Tibial nerve (tissue), 4 donors: Measurements from ENCODE around the gene B9D1. TPM values are rescaled to one million over a fixed set of nuclear protein-coding genes. Genes with fewer than 3 reads are reported as not detected.
A peak's percentile ranks its signal among the peaks of the same experiment; 100 is the strongest.

Experiments used
- DNase-seq, 2 donors: peaks; one replicate each; pipeline ENCODE4 v3.0.0-alpha.2; 2019; ENCODE audit warnings: low spot score in 2 of 2
- H3K27ac ChIP-seq, 4 donors: fragments of 200-600 bp; sonication (generic) in 3 of 4; one replicate each; pipeline ENCODE4 v1.5.1; 2017 to 2019; ENCODE audit warnings: mild to moderate bottlenecking in 1 of 4
- H3K27me3 ChIP-seq, 2 donors: fragments of 200-600 bp; sonication (generic) in 1 of 2; one replicate each; pipeline versions ENCODE4 v1.5.1 to v1.6.0; 2017 to 2019
- H3K36me3 ChIP-seq, 3 donors: fragments of 200-600 bp; sonication (generic); one replicate each; pipeline ENCODE4 v1.5.1; 2018 to 2019
- H3K4me1 ChIP-seq, 4 donors: fragments of 200-600 bp; sonication (generic) in 3 of 4; one replicate each; pipeline ENCODE4 v1.5.1; 2017 to 2019
- H3K4me3 ChIP-seq, 4 donors: fragments of 200-600 bp; sonication (generic) in 3 of 4; one replicate each; pipeline ENCODE4 v1.5.1; 2017 to 2019; ENCODE audit warnings: mild to moderate bottlenecking in 1 of 4, moderate library complexity in 1 of 4
- H3K9me3 ChIP-seq, 4 donors: fragments of 200-600 bp; sonication (generic) in 3 of 4; one replicate each; pipeline ENCODE4 v1.5.1; 2017 to 2019
- CTCF ChIP-seq, 5 experiments: fragments of 200-600 bp in 3 of 5; fragments of 450-650 bp in 2 of 5; sonication (generic) in 3 of 5; IDR thresholded peaks; one replicate each; pipeline ENCODE4 v1.5.1; 2016 to 2019; ENCODE audit warnings: antibody characterized with exemption in 5 of 5, mild to moderate bottlenecking in 3 of 5, moderate library complexity in 2 of 5
- EP300 ChIP-seq, 2 donors: sonication (generic); formaldehyde crosslinking; IDR thresholded peaks; one replicate each; pipeline ENCODE4 v1.6.1; 2017; ENCODE audit warnings: antibody characterized with exemption in 2 of 2, mild to moderate bottlenecking in 1 of 2
- POLR2A ChIP-seq, 2 donors: fragments of 450-650 bp; IDR thresholded peaks; one replicate each; pipeline ENCODE4 v1.6.1; 2017; ENCODE audit warnings: antibody characterized with exemption in 2 of 2, mild to moderate bottlenecking in 2 of 2, moderate library complexity in 2 of 2
- WGBS, 2 donors: methylation state at CpG; one replicate each; pipeline ENCODE4 v1.1.5; 2018; 5-methylcytosine and 5-hydroxymethylcytosine counted together
- total RNA-seq, 4 donors: library from RNA; depleted of rRNA; stranded (reverse); fragments of >200 nt; gene quantifications; one replicate each; pipeline ENCODE4 v1.1.0, GENCODE V29; 2016

The B9D1 gene
- total RNA-seq, 4 donors from 2014 or later: 21.6 to 65.4 (median 43.4) TPM

GRCh38 chr17:19381741-19382444 is 19.4 kb upstream of the B9D1 start:
- peak overlapping the region in 3 of 4 donors; percentile 6 to 94 (median 33) for H3K27ac ChIP-seq
- no peak for DNase-seq
- H3K4me3 ChIP-seq: no peak overlapping the region
- peaks cover 0 to 82% (median 41%) of the 10 kb centered on the region in 4 donors for H3K4me1 ChIP-seq
- H3K36me3 ChIP-seq: peaks cover 2 to 53% (median 30%) of the 10 kb centered on the region in 3 donors
- no peaks in the 10 kb centered on the region for H3K9me3 ChIP-seq
- TF ChIP-seq POLR2A (IDR thresholded peaks at IDR 0.05) (no peak), EP300 (IDR thresholded peaks at IDR 0.05) (no peak), CTCF (IDR thresholded peaks at IDR 0.05) (no peak)
- H3K27me3 ChIP-seq: no peaks in the 10 kb centered on the region
- 88% methylated on average over 29 to 31 of the region's 31 CpGs for WGBS, 2 donors

- Histone ChIP-seq H3K27ac (peak overlapping the region in 2 of 4 donors; percentile 33 to 94), H3K36me3 (peaks cover 2 to 53% (median 30%) of the 10 kb centered on the region in 3 donors), H3K27me3 (no peaks in the 10 kb centered on the region), H3K4me3 (no peak overlapping the region), H3K9me3 (no peaks in the 10 kb centered on the region), H3K4me1 (peaks cover 0 to 80% (median 38%) of the 10 kb centered on the region in 4 donors)
- TF ChIP-seq CTCF (IDR thresholded peaks at IDR 0.05): no peak
- TF ChIP-seq POLR2A (IDR thresholded peaks at IDR 0.05): no peak
- no peak for TF ChIP-seq EP300 (IDR thresholded peaks at IDR 0.05)
- DNase-seq: no peak
- 80 to 92% methylated on average over 7 of the region's 7 CpGs for WGBS, 2 donors
These were observed 18.8 kb upstream of the B9D1 start for GRCh38 chr17:19381361-19381740.

- Histone ChIP-seq H3K4me1 (peaks cover 0 to 76% (median 32%) of the 10 kb centered on the region in 4 donors), H3K36me3 (peaks cover 2 to 53% (median 30%) of the 10 kb centered on the region in 3 donors), H3K4me3 (no peak overlapping the region), H3K9me3 (no peaks in the 10 kb centered on the region), H3K27ac (peak overlapping the region in 1 of 4 donors; percentile 99), H3K27me3 (no peaks in the 10 kb centered on the region)
- 90 to 91% methylated on average over 21 to 26 of the region's 29 CpGs for WGBS, 2 donors
- TF ChIP-seq POLR2A (IDR thresholded peaks at IDR 0.05): no peak
- no peak for TF ChIP-seq CTCF (IDR thresholded peaks at IDR 0.05)
- TF ChIP-seq EP300 (IDR thresholded peaks at IDR 0.05): no peak
- DNase-seq: no peak
These were observed 18.2 kb upstream of the B9D1 start for GRCh38 chr17:19380481-19381301.

DNA sequence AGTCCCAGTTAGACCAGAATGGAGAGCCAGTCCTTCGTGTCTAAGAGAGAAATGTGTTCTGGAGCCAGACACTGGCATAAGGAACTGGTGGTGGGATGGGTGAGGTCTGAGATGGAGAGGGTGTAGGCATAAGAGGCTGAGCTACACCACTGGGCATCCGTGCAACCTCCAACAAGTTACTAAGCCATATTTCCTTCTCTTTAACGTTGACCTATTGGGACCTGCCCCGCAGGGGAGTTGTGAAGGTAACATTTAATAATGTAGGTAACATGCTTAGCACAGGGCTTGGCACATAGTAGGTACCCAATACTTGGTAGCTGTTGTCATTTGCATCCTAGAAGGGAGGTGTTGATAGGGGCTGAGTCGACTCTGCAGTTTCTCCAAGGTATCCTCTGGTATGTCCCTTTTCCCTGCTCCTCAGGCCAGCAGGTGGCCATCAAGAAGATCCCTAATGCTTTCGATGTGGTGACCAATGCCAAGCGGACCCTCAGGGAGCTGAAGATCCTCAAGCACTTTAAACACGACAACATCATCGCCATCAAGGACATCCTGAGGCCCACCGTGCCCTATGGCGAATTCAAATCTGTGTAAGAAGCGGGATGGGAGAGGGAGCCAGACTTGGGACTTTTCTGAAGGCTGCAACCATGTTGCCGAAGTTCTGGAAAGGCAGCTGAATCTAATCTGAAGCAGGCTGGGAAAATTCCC is 17.0 kb upstream of the B9D1 start:
- no peaks in the 10 kb centered on the region for H3K9me3 ChIP-seq
- H3K36me3 ChIP-seq: peaks cover 2 to 55% (median 30%) of the 10 kb centered on the region in 3 donors
- H3K27ac ChIP-seq: peak overlapping the region; percentile 92 to 99 (median 94)
- TF ChIP-seq CTCF (IDR thresholded peaks at IDR 0.05): no peak
- no peak for TF ChIP-seq EP300 (IDR thresholded peaks at IDR 0.05)
- TF ChIP-seq POLR2A (IDR thresholded peaks at IDR 0.05): no peak
- peak overlapping the region; percentile 80 to 87 (median 83) for H3K4me3 ChIP-seq
- H3K27me3 ChIP-seq: no peaks in the 10 kb centered on the region
- 80 to 83% methylated on average over 13 of the region's 13 CpGs for WGBS, 2 donors
- H3K4me1 ChIP-seq: peaks cover 0 to 64% (median 21%) of the 10 kb centered on the region in 4 donors
- no peak for DNase-seq
